Ovary (tissue), 9 donors: ENCODE measurements around the gene PIEZO1. TPM values are rescaled to one million over a fixed set of nuclear protein-coding genes. Genes with fewer than 3 reads are reported as not detected.

Experiments used
- DNase-seq, 5 donors: peaks; one replicate each; pipeline ENCODE4 v3.0.0-alpha.2; 2019 to 2020
- H3K27ac ChIP-seq, 2 donors: fragments of 200-600 bp; one replicate each; pipeline versions ENCODE4 v1.5.1 to v1.8.0; 2019 to 2022
- H3K27me3 ChIP-seq: fragments of 200-600 bp; one replicate; pipeline ENCODE4 v1.8.0; 2022
- H3K36me3 ChIP-seq: fragments of 200-600 bp; sonication (generic); one replicate; pipeline ENCODE4 v1.5.1; 2019
- H3K4me1 ChIP-seq: one replicate; pipeline ENCODE4 v1.8.1; 2013; ENCODE audit warnings: mild to moderate bottlenecking, moderate library complexity; ENCODE audit not compliant: insufficient read depth
- H3K4me3 ChIP-seq: fragments of 200-600 bp; sonication (generic); one replicate; pipeline ENCODE4 v1.5.1; 2017
- H3K9me3 ChIP-seq, 2 donors: fragments of 200-600 bp in 1 of 2; sonication (generic) in 1 of 2; one replicate each; pipeline versions ENCODE4 v1.5.1 to v1.8.1; 2013 to 2019; ENCODE audit warnings: mild to moderate bottlenecking in 1 of 2, moderate library complexity in 1 of 2
- CTCF ChIP-seq, 3 donors: fragments of 450-650 bp in 2 of 3; fragments of 200-600 bp in 1 of 3; IDR thresholded peaks; one replicate each; pipeline versions ENCODE4 v1.5.1 to v1.8.0; 2016 to 2022; ENCODE audit warnings: antibody characterized with exemption in 3 of 3, mild to moderate bottlenecking in 1 of 3
- EP300 ChIP-seq: sonication (generic); formaldehyde crosslinking; IDR thresholded peaks from one replicate; pipeline ENCODE4 v1.6.1; 2017; ENCODE audit warnings: antibody characterized with exemption
- POLR2A ChIP-seq: fragments of 450-650 bp; IDR thresholded peaks from one replicate; pipeline ENCODE4 v1.6.1; 2017; ENCODE audit warnings: antibody characterized with exemption, mild to moderate bottlenecking, moderate library complexity
- WGBS, 3 donors: extraction: QIAGEN DNeasy Blood & Tissue Kit in 1 of 3; methylation state at CpG; one replicate each; pipeline versions ENCODE4 v1.1.5 to v1.1.7; 2013 to 2017; 5-methylcytosine and 5-hydroxymethylcytosine counted together
- intact Hi-C, 4 donors: fragments of 100-400 bp; cut with DNase I; formaldehyde crosslinking; loops; one replicate each; pipeline versions ENCODE4 v1.11.0 to v1.15.1; 2022 to 2023
- polyA plus RNA-seq, 2 donors: library from polyadenylated mRNA; stranded (reverse); fragments of 200-250 nt in 1 of 2; fragments of 350-450 nt in 1 of 2; fragmentation: Illumina TruSeq in 1 of 2; extraction: RNeasy Lipid Tissue Mini Kit (QIAGEN cat#74804) in 1 of 2; gene quantifications; one replicate each; pipeline ENCODE4 v1.2.3, GENCODE V29; 2013 to 2014
- total RNA-seq, 7 donors: library from RNA; depleted of rRNA in 2 of 7; stranded (reverse); fragments of >200 nt in 2 of 7; fragmentation: NEBNext Ultra II Directional in 3 of 7; extraction: Animal tissue kit (Norgen Biotek cat#: 25700) in 3 of 7; gene quantifications; one replicate each; pipeline versions ENCODE4 v1.1.0 to v1.2.4, GENCODE V29; 2016 to 2023
- donor health status: DM: no; HTN: no; CAD: no; lungs with moderate emphysema.
- donor health status: DM: no; HTN: no; CAD: no.
- donor health status: Bipolar disorder and iron deficiency.
- donor health status: DM: yes; HTN: yes; CAD: no.
- donor health status: DM: no; HTN: no; CAD: no.
- donor health status: DM: yes; HTN: yes; CAD: no.

The PIEZO1 gene
- total and polyA plus RNA-seq, 9 donors: 13.0 to 93.5 (median 49.1) TPM

GRCh38 chr16:88747588-88748301 is 37.3 kb downstream of the PIEZO1 start:
- intact Hi-C loops: loop anchor here in 3 of 4 donors (10.0 kb wide), 2 partner anchors 117 to 467 kb away; partner anchors contain the start of genes ZNF778 (in 2 of the 3) and PABPN1L (in 1 of the 3)
- Histone ChIP-seq H3K4me1 (peaks cover 2% of the 10 kb centered on the region), H3K27me3 (no peaks in the 10 kb centered on the region), H3K27ac (no peak overlapping the region), H3K4me3 (no peak overlapping the region), H3K36me3 (no peaks in the 10 kb centered on the region), H3K9me3 (no peaks in the 10 kb centered on the region)
- TF ChIP-seq EP300: no peak
- TF ChIP-seq CTCF (IDR thresholded peaks at IDR 0.05): no peak
- no peak for TF ChIP-seq POLR2A
- no peak for DNase-seq
- WGBS, 3 donors: 84 to 93% (median 88%) methylated on average over 26 of the region's 26 CpGs

DNA sequence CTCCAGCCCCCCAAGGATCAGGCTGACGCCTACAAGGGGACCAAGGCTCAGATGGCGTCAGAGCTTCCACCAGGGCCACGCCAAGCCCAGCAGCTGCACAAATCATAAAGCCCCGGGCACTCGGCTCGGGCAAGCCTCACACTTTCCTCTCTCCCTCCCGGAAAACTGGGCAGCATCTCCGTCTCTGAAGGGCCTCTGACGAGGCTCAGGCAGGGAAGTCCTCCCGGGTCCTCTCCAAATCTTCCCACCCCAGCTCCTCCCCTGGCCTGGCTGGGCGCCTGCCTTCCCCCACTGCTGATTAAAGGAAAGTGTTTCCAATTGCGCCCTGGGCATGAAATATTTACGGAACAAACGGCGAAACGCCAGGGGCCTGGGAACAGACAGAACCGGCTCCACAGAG is 38.5 kb downstream of the PIEZO1 start:
- no peak overlapping the region for H3K4me3 ChIP-seq
- TF ChIP-seq POLR2A (no peak), CTCF (IDR thresholded peaks at IDR 0.05) (no peak), EP300 (no peak)
- intact Hi-C loops: loop anchor here in 3 of 4 donors (10.0 kb wide), 2 partner anchors 118 to 468 kb away; partner anchors contain the start of genes ZNF778 (in 2 of the 3) and PABPN1L (in 1 of the 3)
- H3K36me3 ChIP-seq: no peaks in the 10 kb centered on the region
- 14 to 37% (median 25%) methylated on average over 17 of the region's 17 CpGs for WGBS, 3 donors
- H3K9me3 ChIP-seq: no peaks in the 10 kb centered on the region
- peaks cover 2% of the 10 kb centered on the region for H3K4me1 ChIP-seq
- peak overlapping the region in 1 of 2 donors; percentile 42 for H3K27ac ChIP-seq
- no peaks in the 10 kb centered on the region for H3K27me3 ChIP-seq
- peak; percentile 62 to 89 (median 75) for DNase-seq

GRCh38 chr16:88744577-88745521 is 40.2 kb downstream of the PIEZO1 start:
- no peak overlapping the region for H3K4me3 ChIP-seq

More at GRCh38 chr16:88744577-88745521, 40.2 kb downstream of the PIEZO1 start:
- Histone ChIP-seq H3K4me1 (peaks cover 2% of the 10 kb centered on the region), H3K36me3 (no peaks in the 10 kb centered on the region), H3K27me3 (no peaks in the 10 kb centered on the region), H3K27ac (no peak overlapping the region), H3K9me3 (no peaks in the 10 kb centered on the region)
- intact Hi-C loops: loop anchor here (2.0 to 10.0 kb wide), 4 partner anchors 37 to 470 kb away; partner anchors contain the start of genes ZNF778 (in 2 of the 4), PABPN1L (in 1 of the 4) and PIEZO1 (in 1 of the 4)
- DNase-seq: no peak
- 52 to 67% (median 64%) methylated on average over 34 to 39 of the region's 39 CpGs for WGBS, 3 donors
- no peak for TF ChIP-seq POLR2A
- TF ChIP-seq EP300: no peak
- TF ChIP-seq CTCF (IDR thresholded peaks at IDR 0.05): no peak
